SIG-M5 (cell line): ENCODE measurements around the gene MYO10.

ENCODE experiments used
- DNase-seq: peaks from one replicate; lab custom pipeline; 2025; lab: John Stamatoyannopoulos, UW

MYO10 gene

GRCh38 chr5:16943846-16944678 is 8.0 kb upstream of the MYO10 start:
- no peak for DNase-seq

GRCh38 chr5:16937503-16938161 is 1.5 kb upstream of the MYO10 start:
- DNase-seq, result no peak

GRCh38 chr5:16936989-16937438 is 926 bp upstream of the MYO10 start:
- DNase-seq, result no peak

- DNase-seq, result no peak
These were observed 598 bp downstream of the MYO10 start for GRCh38 chr5:16935231-16936149.

- DNase-seq, result no peak
These were observed 1.4 kb downstream of the MYO10 start for GRCh38 chr5:16934677-16935153.

- DNase-seq, result no peak
These were observed 2.0 kb downstream of the MYO10 start for GRCh38 chr5:16934123-16934522.

- no peak for DNase-seq
These were observed 2.8 kb downstream of the MYO10 start for GRCh38 chr5:16933337-16933736.

- no peak for DNase-seq
These were observed 3.7 kb downstream of the MYO10 start for GRCh38 chr5:16932401-16932800.

GRCh38 chr5:16931334-16932110 is 4.6 kb downstream of the MYO10 start:
- no peak for DNase-seq

GRCh38 chr5:16930496-16930895 is 5.6 kb downstream of the MYO10 start:
- DNase-seq, result no peak

GRCh38 chr5:16929831-16930230 is 6.3 kb downstream of the MYO10 start:
- no peak for DNase-seq

GRCh38 chr5:16929347-16929746 is 6.7 kb downstream of the MYO10 start:
- no peak for DNase-seq

GRCh38 chr5:16927613-16928012 is 8.5 kb downstream of the MYO10 start:
- no peak for DNase-seq

GRCh38 chr5:16926417-16926816 is 9.7 kb downstream of the MYO10 start:
- no peak for DNase-seq

- DNase-seq, result no peak
These were observed 11.9 kb downstream of the MYO10 start for GRCh38 chr5:16924206-16924605.

GRCh38 chr5:16922430-16922829 is 13.7 kb downstream of the MYO10 start:
- DNase-seq, result no peak

GRCh38 chr5:16921211-16921610 is 14.9 kb downstream of the MYO10 start:
- DNase-seq, result no peak

GRCh38 chr5:16920109-16920816 is 15.8 kb downstream of the MYO10 start:
- no peak for DNase-seq

GRCh38 chr5:16918891-16919671 is 17.0 kb downstream of the MYO10 start:
- no peak for DNase-seq

GRCh38 chr5:16918156-16918555 is 17.9 kb downstream of the MYO10 start:
- DNase-seq, result no peak
